GM10248 (cell line): ENCODE measurements around the gene NGRN.

Experiments used
- CTCF ChIA-PET: fragments of 300-600 bp; sonication (Branson Sonifier 250); formaldehyde crosslinking; extraction: SDS; loops from one replicate; lab custom pipeline; 2021; ENCODE audit warnings: antibody characterized with exemption; lab: Yijun Ruan, JAX
- POLR2A ChIA-PET: fragments of 350-650 bp; sonication (Branson Sonifier 250); formaldehyde crosslinking; extraction: SDS; loops from one replicate; lab custom pipeline; 2020; ENCODE audit warnings: antibody characterized with exemption; lab: Yijun Ruan, JAX
- DNase-seq: peaks from one replicate; pipeline ENCODE4 v3.0.0; 2012; ENCODE audit errors: extremely low spot score
- TF ChIP-seq, protein P1 (sequence below): IDR thresholded peaks from 2 replicates; pipeline ENCODE4 v1.5.1; 2012; ENCODE audit warnings: mild to moderate bottlenecking, low read depth; ENCODE audit errors: extremely low read depth, missing control alignments, control extremely low read depth

Gene NGRN

GRCh38 chr15:90233387-90234095 is 31.9 kb upstream of the NGRN start, which contains the start of gene CIB1:
TSS of gene CIB1 (minus strand) at chr15:90233941. CDS start at chr15:90233885, 56 bp downstream.
- TF ChIP-seq, protein P1, sequence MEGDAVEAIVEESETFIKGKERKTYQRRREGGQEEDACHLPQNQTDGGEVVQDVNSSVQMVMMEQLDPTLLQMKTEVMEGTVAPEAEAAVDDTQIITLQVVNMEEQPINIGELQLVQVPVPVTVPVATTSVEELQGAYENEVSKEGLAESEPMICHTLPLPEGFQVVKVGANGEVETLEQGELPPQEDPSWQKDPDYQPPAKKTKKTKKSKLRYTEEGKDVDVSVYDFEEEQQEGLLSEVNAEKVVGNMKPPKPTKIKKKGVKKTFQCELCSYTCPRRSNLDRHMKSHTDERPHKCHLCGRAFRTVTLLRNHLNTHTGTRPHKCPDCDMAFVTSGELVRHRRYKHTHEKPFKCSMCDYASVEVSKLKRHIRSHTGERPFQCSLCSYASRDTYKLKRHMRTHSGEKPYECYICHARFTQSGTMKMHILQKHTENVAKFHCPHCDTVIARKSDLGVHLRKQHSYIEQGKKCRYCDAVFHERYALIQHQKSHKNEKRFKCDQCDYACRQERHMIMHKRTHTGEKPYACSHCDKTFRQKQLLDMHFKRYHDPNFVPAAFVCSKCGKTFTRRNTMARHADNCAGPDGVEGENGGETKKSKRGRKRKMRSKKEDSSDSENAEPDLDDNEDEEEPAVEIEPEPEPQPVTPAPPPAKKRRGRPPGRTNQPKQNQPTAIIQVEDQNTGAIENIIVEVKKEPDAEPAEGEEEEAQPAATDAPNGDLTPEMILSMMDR = no peak
- POLR2A ChIA-PET = interaction anchor here (0.5 to 1.3 kb wide), 13 partner anchors 10 to 987 kb away, joined by 3 to 7 read pairs (median 3); partner anchors contain the start of gene SEMA4B
- CTCF ChIA-PET = interaction anchor here (0.7 to 6.0 kb wide), 18 partner anchors 9 to 724 kb away, joined by 3 to 63 read pairs (median 5); partner anchors contain the start of genes IDH2 and SEMA4B
- peak; percentile 99 for DNase-seq

DNA sequence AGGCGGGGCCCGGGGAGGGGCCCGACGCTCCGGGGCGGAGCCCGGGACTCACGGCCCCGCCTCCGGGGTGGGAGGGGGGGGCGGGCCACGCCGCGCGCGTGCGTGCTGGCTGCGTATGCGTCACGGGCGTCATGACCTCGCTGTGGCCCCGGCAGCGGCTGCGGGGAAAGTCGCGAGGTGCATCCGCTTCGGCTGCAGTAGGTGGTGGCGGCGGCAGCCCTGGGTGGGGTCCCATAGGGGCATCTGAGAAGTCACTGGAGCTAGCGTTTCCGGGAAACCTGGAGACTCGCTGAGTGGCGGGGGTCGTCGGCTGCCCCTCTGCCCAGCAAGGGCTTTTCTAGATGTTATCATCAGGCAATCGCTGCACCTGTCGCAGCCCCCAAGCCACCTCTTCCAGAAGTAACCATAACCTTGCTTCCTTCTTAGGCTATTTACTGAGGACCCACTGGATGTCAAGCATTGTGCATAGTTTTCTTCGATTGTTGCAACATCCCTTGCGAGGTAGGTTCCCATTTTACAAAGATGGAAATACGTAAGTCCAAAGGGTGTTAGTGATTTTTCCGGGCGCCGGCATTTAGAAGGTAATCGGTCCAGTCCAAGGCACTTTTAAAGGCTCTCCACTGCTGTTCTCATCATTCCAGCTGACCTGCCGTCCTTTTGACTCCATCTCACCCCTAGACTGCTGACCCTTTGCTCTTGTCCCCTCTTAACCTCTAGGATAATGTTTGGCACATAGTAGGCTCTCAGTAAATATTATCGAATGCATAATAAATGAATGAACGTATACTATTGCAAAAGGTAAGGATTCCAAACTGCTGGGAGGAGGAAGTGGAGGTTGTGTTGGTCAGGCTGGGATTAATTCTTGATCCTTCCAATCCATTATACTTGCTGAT is 31.1 kb upstream of the NGRN start, which contains the start of gene GDPGP1:
Gene GDPGP1 (plus strand): TSS at position 114 of the 893 bp plus-strand sequence. CDS start 6,700 bp downstream, outside the sequence.
- ChIA-PET CTCF (interaction anchor here (0.7 to 6.0 kb wide), 16 partner anchors 9 to 723 kb away, joined by 3 to 63 read pairs (median 5); partner anchors contain the start of genes IDH2 and SEMA4B), POLR2A (interaction anchor here (0.5 to 1.3 kb wide), 12 partner anchors 10 to 986 kb away, joined by 3 to 7 read pairs (median 3); partner anchors contain the start of gene SEMA4B)
- no peak for DNase-seq
- TF ChIP-seq, protein P1 = no peak

DNA sequence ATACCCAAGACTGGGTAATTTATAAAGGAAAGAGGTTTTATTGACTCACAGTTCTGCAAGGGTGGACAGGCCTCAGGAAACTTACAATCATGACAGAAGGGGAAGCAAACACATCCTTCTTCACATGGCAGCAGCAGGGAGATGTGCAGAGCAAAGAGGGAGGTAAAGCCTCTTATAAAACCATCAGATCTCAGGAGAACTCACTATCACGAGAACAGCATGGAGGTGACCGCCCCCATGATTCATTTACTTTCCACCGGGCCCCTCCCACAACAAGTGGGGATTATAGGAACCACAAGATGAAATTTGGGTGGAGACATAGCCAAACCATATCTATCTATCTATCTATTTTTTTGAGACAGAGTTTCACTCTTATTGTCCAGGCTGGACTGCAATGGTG is 26.1 kb upstream of the NGRN start:
- ChIA-PET POLR2A (no interaction called here), CTCF (interaction anchor here (1.0 kb wide), 1 partner anchor 9 kb away, joined by 3 read pairs; no protein-coding TSS in a partner anchor)
- TF ChIP-seq, protein P1 = no peak
- no peak for DNase-seq

DNA sequence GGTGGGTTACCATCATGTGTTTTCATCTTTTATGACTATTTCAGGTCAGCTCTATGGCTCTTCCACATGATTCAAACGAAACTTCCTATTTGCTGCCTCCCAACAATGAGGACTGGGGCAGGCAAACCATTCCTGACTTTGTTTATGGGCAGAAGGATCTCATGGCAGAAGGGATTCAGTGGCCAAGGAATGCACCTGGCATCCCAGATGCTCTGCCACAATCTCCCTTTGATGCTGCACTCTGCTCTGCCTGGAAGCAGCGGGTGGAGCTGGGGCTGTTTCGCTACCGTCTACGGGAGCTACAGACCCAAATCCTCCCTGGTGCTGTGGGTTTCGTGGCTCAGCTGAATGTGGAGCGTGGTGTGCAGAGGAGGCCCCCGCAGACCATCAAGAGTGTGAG is 24.6 kb upstream of the NGRN start:
- CTCF ChIA-PET = interaction anchor here (1.8 kb wide), 1 partner anchor 79 kb away, joined by 4 read pairs; no protein-coding TSS in a partner anchor
- POLR2A ChIA-PET = no interaction called here

DNA sequence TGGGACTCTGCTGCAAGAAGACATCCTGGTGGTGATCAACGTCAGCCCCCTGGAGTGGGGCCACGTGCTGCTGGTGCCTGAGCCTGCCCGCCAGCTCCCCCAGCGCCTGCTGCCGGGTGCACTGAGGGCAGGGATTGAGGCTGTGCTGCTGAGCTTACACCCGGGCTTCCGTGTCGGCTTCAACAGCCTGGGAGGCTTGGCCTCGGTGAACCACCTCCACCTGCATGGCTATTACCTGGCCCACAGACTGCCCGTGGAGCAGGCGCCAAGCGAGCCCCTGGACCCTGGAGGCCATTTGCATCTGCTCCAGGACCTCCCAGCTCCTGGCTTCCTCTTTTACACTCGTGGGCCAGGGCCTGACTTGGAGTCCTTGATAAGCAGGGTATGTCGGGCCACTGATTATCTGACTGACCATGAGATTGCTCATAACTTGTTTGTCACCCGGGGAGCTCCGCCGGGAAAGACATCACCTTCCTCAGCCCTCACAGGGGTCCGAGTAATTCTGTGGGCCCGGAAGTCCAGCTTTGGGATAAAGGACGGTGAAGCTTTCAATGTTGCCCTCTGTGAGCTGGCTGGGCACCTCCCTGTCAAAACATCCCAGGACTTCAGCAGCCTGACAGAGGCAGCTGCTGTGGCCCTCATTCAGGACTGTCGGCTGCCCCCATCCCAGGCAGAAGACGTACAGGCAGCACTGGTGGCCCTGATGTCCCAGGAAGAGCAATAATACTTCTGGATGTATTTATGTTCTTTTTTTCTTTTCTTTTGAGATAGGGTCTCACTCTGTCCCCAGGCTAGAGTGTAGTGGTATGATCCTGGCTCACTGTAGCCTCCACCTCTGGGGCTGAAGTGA is 23.9 kb upstream of the NGRN start:
- DNase-seq = no peak
- POLR2A ChIA-PET = no interaction called here
- TF ChIP-seq, protein P1 = no peak
- CTCF ChIA-PET = interaction anchor here (1.8 to 2.8 kb wide), 2 partner anchors 8 to 78 kb away, joined by 4 to 10 read pairs; partner anchors contain the start of genes CIB1 and GDPGP1

More for the DNA sequence above, 24.6 kb upstream of the NGRN start:
- no peak for DNase-seq
- TF ChIP-seq, protein P1 = no peak
